GM13977 (cell line): ENCODE measurements around the gene CHST15.

Experiments used
- DNase-seq: peaks from one replicate; pipeline ENCODE4 v3.0.0; 2012; ENCODE audit warnings: low spot score
- CTCF ChIP-seq: IDR thresholded peaks from 2 replicates; pipeline ENCODE4 v1.5.1; 2012; ENCODE audit warnings: mild to moderate bottlenecking, control low read depth; ENCODE audit not compliant: insufficient read depth; ENCODE audit errors: extremely low read depth, missing control alignments
- in situ Hi-C: fragments of 300-500 bp; cut with MboI; formaldehyde crosslinking; loops from one replicate; pipeline ENCODE4 v1.12.0; 2022; ENCODE audit warnings: low sequenced_read_pairs, low pct_unique_long_range_greater_than_20kb, mixed read lengths, inconsistent platforms; ENCODE audit not compliant: unreplicated experiment

CHST15 gene

GRCh38 chr10:124001391-124002148 lies 91.8 kb downstream of the CHST15 start:
- in situ Hi-C loops = no loop called here
- TF ChIP-seq CTCF = no peak
- DNase-seq = no peak

GRCh38 chr10:124000792-124001201 lies 92.6 kb downstream of the CHST15 start:
- in situ Hi-C loops = no loop called here
- TF ChIP-seq CTCF = no peak
- no peak for DNase-seq

GRCh38 chr10:123999956-124000615 lies 93.3 kb downstream of the CHST15 start:
- in situ Hi-C loops = no loop called here
- DNase-seq = peak; percentile 7
- TF ChIP-seq CTCF = no peak

- no peak for TF ChIP-seq CTCF
- in situ Hi-C loops = no loop called here
- DNase-seq = no peak
These were observed 94.1 kb downstream of the CHST15 start for GRCh38 chr10:123999261-123999660.

GRCh38 chr10:123998197-123999141 lies 94.9 kb downstream of the CHST15 start:
- no peak for TF ChIP-seq CTCF
- peak; percentile 9 for DNase-seq
- in situ Hi-C loops = no loop called here

- peak; percentile 62 for DNase-seq
- in situ Hi-C loops = no loop called here
- TF ChIP-seq CTCF = no peak
These were observed 95.8 kb downstream of the CHST15 start for GRCh38 chr10:123997486-123998196.
